D341Med (cell line): ENCODE measurements around the gene DNAAF1.
A peak's percentile ranks its signal among the peaks of the same experiment; 100 is the strongest.

Source experiments
- DNase-seq: peaks from one replicate; pipeline ENCODE4 v3.0.0; 2012; ENCODE audit warnings: low spot score

Gene DNAAF1

DNA sequence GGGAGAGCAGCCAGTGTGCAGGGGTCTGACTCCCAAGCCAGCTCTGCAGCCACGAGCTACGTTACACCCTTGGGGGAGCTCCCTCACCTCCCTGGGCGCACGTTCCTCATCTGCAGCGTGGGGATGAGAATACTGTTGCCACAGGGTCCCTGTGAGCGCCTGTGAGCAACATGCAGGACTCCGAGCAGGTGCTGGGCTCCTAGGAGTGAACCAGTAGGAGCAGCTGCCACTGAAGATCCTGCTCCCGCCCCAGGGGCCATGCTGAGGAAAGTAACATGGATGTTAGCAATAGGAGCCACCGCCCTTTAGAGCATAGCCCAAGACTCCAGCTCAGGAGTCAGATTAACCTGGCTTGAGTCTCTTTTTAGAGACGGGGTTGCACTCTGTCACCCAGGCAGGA, 15.9 kb downstream of the DNAAF1 start:
- DNase-seq, result no peak

DNA sequence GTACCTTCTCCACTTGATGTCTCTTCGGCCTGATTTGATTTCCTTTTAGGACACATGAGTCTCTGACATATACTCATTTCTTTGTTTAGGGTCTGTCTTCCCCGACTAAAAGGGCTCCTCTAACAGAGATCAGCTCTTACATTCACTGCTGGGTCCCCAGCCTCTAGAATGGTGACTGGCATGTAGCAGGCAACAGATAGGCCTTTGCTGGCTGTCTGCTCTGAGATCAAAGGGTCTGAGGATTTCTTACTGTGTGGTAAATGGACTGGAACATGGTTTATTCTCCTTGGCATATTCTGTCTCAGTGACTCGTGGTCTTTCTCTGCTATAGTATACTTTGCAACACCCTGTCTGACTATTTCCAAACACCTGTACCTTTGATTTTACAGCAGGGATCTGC, 16.7 kb downstream of the DNAAF1 start:
- DNase-seq, result no peak

DNA sequence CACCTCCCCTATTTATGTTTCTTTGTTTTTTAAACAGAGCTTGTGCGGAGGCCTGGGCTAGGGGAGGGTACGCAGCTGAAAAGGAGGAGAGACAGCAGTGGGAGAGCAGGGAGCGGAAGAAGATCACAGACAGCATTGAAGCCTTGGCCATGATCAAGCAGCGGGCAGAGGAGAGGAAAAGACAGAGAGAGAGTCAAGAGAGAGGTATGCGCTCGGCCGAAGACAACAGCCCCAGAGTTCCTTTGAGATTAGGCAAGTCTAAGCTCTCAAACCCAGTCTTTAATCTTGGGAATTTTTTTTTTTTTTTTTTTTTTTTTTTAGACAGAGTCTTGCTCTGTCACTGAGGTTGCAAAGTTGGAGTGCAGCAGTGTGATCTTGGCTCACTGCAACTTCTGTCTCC, 20.6 kb downstream of the DNAAF1 start:
- DNase-seq, result no peak

DNA sequence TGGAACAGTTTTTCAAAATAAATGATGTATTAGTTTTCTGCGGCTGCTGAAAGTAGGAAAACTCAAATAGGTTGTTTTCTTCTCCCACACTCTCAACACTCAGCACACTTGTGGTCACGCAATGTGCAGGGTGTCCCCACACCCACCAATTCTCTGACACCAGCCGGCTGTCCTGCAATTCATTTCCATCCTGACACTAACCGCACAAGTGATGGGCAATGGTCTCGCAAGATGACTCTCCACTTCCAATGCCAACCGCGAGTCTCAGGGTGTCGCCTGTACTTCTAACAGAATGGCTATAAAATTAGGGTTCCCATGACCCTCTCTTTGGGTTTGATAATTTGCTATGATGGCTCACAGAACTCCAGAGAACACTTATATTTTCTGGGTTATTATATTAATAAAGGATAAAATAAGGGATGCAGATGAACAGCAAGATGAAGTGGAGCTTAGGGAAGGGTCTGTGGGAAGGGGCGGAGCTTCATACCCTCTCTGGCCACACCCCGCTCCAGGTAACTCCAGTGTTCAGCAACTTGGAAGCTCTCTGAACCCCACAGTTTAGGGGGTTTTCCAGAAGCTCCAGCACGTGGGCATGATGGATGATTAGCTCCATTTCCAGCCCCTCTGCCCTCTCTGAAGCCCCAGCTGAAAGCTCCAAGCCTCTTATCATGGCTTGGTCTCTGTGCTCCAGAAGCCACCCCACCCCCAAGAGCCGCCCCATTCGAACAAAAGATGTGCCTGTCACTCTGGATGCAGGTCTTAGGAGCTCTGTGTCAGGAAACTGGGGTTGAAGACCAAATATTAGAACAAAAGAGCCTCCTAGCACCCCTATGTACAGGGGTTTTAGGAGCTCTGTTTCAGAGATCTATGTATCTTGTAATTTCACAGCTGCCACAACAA, 21.9 kb downstream of the DNAAF1 start:
- DNase-seq, result no peak

DNA sequence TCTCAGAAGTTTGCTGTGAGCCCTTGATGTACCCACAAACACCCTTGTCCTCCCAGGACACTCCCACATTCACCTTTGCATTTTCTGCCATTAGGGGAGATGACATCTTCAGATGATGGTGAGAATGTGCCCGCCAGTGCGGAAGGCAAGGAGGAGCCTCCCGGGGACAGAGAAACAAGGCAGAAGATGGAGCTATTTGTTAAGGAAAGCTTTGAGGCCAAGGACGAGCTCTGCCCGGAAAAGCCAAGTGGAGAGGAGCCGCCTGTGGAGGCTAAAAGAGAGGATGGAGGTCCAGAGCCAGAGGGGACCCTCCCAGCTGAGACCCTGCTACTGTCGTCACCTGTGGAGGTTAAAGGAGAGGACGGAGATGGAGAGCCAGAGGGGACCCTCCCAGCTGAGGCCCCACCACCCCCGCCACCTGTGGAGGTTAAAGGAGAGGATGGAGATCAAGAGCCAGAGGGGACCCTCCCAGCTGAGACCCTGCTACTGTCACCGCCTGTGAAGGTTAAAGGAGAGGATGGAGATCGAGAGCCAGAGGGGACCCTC, 24.7 kb downstream of the DNAAF1 start:
- no peak for DNase-seq

DNA sequence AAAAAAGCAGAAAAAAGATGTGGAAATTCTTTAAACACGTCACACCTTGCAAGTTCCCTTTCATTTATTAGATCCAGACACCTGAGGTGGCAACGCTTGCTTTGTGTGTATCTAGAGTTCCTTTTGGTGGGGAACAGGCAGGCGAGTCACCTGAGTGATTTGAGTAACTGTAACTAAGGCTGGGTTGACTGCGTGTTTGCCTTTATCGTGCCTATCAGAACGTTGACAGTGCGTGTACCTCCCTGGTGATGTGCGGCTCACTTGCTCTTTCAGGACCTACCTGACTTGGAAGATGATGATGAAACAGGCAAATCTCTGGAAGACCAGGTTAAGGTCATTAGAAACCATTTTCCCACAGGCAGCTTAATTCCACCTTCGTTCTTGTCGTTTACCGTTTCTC, 29.3 kb downstream of the DNAAF1 start:
- DNase-seq, result no peak

DNA sequence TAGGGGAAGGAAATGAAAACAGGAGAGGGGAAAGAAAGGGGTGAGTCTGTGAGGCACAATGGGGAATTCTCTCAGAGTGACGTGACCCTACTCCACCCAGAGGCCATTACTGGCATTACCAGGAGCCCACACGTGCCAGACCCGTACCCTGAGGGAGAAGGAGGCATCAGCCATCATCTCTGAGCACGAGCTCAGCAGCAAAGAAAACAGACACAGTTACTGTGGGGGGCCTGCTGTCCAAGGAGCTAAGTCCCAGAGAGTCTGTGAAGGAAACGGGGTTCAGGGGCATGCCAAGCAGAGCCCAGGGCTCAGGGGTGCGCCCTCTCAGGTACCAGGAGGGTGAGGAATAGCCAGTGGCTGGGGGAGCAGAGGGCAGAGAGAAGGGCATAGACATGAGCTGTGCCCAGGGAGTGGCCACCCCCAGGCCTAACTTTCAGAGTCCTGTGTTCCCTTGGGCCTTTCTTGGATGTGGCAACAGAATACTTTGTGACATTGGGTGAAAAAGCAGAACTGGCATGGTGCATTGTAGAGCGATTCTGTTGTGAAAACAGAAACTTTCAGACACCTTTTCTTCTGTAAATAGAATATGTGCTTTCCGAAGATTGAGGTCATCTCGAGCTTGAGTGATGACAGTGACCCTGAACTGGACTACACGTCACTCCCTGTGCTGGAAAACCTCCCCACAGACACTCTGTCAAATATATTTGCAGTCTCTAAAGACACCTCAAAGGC, 30.4 kb downstream of the DNAAF1 start:
- peak; percentile 82 for DNase-seq

DNA sequence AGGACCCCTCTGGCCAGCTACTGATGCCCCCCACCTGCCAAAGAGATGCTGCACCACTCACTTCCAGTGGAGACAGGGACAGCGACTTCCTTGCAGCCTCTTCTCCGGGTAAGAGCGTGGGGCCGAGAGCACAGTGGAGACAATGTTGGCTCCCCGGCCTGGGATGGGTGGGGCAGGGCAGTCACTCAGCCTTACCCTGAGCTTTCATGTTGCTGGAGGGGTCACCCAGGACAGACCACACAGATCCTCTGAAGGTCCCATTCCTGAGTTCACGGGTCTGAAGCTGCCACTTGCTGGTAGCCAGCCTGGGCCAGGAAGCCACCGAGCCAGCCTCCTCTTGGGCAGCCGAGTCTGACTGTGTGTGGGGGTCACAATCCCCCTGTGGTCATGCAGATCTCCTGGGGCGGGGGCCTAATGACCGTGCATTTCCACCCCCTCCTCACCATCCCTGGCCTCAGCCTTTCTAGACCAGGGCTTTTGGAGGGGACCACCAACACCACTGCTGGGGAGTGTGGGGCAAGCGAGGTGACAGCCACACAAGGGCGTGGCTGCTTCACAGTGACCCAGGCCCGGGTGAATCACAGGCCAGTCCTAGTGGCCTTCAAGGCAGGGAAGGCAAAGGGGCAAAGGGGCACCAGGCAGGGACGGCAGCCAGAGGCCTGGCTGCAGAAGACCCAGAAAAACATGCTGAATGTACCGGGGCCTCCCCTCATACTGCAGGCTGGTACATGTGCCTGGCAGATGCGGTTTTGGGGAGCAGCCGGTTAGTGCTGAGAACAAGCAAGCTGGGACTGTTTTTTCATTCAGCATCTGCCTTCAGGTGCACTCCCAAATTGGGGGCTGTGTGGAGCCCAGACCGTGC, 31.3 kb downstream of the DNAAF1 start:
- no peak for DNase-seq

DNA sequence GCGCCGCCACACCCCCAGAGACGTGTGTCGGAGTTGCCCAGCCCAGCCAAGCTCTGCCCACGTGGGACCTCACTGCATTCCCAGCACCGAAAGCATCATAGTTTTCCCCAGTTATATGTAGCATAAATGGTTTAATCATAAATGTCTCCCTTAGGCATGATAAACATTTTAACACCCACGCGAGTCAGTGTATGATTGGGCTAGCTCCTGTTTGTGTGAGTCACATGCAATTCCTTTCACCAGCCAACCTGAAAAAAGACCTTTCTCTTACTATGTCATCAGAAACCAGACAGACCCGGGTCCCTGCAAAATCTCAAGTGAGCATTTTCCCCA, 32.6 kb downstream of the DNAAF1 start:
- DNase-seq, result no peak

DNA sequence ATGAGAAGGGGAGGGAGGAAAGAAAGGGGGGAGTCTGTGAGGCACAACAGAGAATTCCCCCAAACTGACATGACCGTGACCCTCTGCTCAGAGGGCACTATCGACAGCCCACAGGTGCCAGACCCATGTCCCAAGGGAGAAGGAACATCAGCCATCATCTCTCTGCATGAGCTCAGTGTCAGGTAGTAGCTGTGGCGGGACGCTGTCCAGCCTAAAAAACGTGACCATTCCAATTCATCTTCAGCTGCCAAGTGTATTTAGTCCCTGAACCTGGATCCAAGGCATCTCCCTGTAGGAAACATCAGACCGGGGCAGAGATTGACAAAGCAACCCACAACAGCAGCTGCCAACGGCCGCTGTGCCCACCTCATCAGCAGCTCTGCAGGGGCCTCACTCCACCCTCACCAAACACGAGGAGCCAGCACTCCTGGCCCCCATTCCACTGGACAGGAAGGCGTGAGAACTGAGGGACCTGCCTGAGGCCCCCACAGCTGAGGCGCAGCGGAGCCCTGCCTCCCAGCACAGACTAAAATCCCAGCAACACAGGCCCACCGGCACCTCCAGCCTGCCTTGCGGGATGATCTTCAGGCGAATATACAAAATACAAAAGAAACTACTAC, 33.1 kb downstream of the DNAAF1 start:
- no peak for DNase-seq

DNA sequence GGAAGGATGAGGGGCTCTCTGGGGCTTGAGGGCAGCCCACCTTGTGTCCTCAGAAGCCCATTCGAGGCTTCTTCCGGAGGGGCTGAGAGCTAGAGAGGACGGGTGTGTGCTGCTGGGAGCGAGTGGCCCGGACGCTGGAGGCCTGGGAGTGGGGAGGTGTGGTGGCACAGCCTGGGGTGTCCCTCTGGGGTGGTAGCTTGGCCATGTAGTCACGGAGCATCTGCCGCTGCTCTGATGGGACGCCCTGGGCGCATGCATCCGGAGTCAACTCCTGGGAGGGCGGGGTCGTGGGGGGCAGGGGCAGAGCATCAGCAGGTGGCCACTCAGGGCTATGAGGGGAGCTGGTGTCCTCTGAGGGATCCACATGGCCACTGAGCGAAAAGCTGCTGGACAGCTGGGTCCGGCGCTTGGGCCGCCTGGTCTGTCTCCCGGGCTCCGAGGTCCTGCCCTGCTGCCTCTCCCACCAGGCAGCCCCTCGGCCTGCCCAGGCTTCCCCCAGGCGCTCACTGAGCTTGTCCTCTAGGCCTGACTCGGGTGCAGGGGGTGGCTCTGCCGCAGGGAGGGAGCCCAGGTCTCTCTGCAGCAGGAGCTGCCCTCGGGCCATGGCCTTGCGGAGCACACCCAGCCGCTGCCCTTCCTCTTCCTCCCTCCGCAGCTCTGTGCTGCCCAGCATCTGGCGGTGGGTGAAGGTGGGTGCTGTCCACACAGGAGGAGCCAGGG, 33.9 kb downstream of the DNAAF1 start:
- DNase-seq, result no peak

DNA sequence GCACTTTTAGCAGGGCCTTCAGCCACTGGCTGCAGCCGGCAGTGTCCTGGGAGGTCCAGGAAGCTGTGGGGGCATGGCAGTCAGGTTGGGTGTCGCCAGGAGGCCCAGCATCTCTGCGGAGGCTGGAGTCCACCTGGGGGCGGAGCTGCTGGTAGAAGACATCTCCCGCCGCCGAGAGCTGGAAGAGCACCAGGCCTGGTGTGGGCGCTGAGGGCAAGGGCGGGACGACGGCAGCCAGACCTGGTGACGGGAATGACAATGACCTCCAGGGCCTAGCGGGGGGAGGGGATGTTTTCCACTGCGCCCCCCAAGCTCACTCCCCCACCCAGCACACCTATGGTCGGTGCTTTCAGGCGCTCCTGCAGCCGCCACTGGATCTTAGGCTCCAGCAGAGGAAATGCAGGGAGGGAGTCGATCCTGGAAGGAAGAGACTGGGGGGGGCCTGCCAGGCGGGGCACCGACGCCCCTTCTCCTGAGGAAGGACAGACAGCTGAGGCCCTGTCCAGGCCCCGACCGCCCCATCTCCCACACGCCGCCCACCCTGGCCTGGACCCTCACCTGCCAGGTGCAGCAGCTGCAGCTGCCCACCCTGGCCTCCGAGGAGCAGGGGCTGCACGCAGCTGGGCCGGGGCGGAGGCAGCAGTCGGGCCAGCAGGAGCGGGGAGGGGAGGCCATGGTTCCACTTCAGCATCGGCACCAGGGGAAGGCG, 34.7 kb downstream of the DNAAF1 start:
- no peak for DNase-seq

DNA sequence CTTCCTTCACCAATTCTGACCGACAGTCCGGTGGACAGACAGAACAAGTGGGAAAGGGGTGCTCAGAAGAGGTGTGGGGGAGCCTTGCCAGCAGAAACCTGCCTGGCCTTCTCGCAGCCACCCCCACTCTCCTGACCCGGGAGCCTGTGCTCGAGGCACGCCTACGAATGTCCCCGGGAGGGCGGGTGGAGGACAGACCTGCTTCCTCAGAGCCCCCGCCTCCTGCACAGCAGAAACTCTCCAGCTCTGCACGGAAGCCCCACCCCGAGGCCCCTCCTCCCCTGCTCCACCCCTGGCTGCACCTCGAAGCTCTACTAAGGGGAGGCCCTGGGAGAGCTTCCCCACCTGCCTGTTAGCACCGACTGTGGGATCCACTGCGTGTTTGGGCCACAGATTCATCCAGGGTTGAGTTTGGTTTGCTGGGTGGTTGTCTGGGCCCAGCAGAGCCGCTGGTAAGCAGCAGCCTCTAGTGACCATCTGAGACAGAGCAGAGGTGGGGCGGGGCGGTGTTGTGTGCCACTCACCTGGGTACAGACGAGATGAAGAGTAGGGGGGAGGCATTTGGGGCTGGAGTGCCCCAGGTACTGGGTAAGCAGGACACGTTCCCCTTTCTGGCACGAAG, 35.5 kb downstream of the DNAAF1 start:
- no peak for DNase-seq

DNA sequence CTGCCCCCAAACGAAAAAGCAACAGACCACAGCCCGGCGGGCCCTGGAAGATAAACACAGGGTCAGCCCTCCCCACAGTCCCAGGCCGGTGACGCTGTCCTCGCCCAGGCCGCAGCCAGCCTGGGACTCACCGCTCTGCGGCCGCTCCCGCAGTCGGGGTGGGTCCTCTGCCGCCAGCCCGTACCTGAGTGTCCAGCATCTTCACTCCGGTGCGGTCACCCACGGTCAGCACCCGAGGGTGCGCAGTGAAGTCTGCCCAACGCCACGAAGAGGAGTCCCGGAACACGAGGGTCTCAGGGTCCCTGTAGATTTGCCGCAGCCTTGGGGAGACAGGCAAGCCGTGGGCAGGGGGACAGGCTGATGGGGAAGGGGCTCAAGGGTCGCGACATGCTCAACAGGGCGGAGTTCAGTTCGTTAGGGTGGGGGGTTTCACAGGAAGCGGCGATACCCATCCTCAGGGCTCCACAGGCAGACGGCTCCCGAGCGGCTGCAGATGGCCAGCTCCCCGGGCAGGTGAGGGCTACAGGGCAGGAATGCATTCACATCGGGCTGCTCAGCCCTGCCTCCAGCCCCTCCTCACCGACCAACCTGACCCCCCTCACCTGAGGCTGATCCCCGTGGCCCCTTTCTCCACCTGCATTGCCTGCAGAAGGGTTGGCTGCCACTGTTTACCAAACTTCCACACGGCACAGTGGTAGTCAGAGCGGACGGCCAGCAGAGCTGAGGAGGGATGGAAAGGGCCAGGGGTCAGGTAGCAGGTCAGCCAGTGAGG, 36.2 kb downstream of the DNAAF1 start:
- no peak for DNase-seq

DNA sequence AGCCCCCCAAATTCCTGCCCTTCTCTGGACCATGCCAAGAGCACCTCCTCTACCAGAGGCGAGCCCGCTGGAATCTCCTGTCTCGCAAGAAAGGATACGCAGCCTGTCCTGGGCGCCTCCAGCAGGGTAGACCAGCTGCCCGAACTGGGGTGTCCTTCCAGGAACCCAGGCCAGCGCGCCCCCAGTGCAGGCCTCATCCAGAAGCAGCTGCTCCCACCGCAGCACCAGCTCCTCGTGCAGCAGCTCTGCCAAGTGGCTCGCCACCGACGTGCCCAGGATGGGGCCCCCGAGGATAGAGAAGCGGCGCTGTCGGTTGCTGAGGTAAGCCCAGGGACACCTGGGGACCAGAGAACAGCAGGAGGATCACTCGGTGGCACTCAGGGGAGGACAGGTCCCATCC, 37.0 kb downstream of the DNAAF1 start:
- no peak for DNase-seq

DNA sequence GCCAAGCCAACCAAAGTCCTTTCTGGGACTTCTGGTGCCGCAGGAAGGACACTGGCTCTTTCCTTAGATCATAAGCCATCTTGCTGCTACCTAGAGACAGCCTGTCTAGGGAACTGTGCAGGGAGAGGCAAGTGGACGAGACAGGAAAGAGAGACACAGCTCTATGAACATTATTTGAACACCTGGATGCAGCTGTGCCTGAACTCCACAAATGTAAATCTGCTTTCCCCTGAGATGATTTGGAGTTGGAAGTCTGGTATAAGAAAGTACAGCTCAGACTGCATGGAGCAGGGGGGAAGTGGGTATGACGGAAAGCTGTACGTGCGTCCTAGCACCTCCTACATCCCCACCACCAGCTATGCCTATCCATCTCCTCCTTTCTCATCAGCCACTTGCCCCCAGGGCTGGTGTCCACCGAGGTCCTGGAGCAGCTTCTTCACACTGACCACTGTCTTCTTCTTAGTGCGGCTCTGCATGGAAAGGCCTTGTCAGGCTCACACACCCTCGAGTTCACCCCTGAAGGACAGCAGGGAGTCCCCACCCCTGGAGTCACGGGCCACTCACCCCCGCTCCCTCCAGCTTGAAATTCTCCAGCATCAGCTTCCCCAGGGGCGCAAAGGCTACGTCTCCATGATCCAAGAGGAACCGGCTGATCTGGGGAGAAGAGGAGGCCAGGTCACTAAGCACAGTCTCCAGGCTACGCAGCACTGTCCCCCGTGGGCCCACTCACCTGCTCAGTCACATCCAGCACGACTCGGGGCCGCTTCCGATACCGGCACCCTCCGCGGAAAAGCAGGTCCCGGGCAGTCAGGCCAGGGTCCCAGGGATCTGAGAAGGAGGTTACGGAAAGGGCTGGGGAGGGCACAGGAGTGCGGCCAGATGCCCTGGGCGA, 37.8 kb downstream of the DNAAF1 start:
- no peak for DNase-seq

DNA sequence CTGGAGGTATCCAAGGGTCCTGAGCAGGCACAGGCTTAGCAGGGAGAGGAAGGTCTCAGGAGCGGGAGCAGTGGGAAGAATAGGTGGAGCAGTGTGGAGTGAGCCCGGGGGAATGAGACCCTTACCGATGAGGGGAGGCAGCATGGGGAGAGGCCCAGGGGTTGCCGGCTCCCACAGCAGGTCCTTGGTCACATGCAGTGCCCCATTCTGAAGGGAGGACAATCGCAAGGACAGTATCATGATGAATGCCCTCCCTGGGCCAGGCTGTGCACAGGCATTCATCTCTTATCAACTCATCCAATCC, 38.4 kb downstream of the DNAAF1 start:
- DNase-seq, result no peak

DNA sequence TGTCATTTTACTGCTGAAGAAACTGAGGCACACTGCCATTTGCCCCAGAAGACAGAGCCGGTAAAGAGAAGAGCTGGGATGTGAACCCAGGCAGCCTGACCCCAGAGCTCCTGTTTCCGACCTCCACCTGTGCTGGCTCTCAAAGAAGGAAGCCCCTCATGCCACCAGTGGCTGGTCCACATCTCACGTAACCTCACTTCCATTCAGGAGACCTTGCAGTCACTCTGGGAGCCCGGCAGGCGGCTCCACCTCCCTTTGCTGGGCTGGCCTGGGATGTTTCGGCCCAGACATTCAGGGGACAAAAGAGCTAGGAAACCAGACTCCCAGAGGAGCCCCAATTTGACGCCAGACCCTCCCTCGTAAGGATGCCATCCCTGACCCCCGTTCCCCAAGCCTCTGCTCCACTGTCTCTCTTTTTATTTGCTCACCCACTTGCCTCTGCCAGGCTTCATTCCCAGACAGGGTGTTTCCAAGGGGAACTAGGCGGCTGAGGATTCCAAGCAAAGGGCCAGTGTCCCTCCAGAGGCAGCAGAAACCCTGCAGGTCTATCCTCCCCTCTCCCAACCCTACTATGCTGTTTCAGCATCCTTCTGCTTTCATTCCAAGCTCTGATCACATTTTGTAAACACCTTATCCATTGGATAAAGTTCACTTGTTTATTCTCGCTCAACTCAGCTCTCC, 38.9 kb downstream of the DNAAF1 start:
- DNase-seq, result peak; percentile 33
